PFSK-1 (cell line): ENCODE data around the gene NCAM1.

Source experiments
- FOXP2 ChIP-seq: optimal IDR thresholded peaks from 2 replicates; pipeline ENCODE3; 2011; ENCODE audit warnings: borderline replicate concordance, control low read depth, inconsistent platforms; ENCODE audit not compliant: insufficient read depth; ENCODE audit errors: extremely low read length, extremely low read depth
- POLR2AphosphoS5 ChIP-seq: IDR thresholded peaks from 2 replicates; pipeline ENCODE4 v1.6.1; 2012; ENCODE audit warnings: low read depth, mild to moderate bottlenecking, control low read depth, low read length, moderate library complexity
- REST ChIP-seq, 2 experiments: IDR thresholded peaks; 2 replicates each; pipeline versions ENCODE4 v1.6.1 to v1.8.0; 2011 to 2012; ENCODE audit warnings: low read depth in 2 of 2, low read length in 2 of 2, control low read depth in 1 of 2, inconsistent platforms in 1 of 2, mild to moderate bottlenecking in 1 of 2, moderate library complexity in 1 of 2; ENCODE audit not compliant: insufficient read depth in 1 of 2
- SIN3A ChIP-seq: IDR thresholded peaks from 2 replicates; pipeline ENCODE4 v1.6.1; 2012; ENCODE audit warnings: mild to moderate bottlenecking, low read length, moderate library complexity, borderline replicate concordance; ENCODE audit not compliant: insufficient read depth
- TAF1 ChIP-seq: IDR thresholded peaks from 2 replicates; pipeline ENCODE4 v1.6.1; 2012; ENCODE audit warnings: low read length, control low read depth, borderline replicate concordance; ENCODE audit not compliant: insufficient read depth

NCAM1 gene

GRCh38 chr11:113131036-113131775 is 170.0 kb downstream of the NCAM1 start:
- TF ChIP-seq FOXP2 (no peak), POLR2AphosphoS5 (no peak), TAF1 (no peak), REST (IDR thresholded peaks at IDR 0.05; ENCODE audit: insufficient read depth in 1 of 2, low read depth in 2 of 2, low read length in 2 of 2) (no peak), SIN3A (no peak)

GRCh38 chr11:113133071-113133470 is 171.9 kb downstream of the NCAM1 start:
- TF ChIP-seq POLR2AphosphoS5 = no peak
- no peak for TF ChIP-seq FOXP2
- TF ChIP-seq SIN3A = no peak
- TF ChIP-seq TAF1 = no peak
- no peak for TF ChIP-seq REST (IDR thresholded peaks at IDR 0.05; ENCODE audit: insufficient read depth in 1 of 2, low read depth in 2 of 2, low read length in 2 of 2)

- TF ChIP-seq FOXP2 (no peak), TAF1 (no peak), REST (IDR thresholded peaks at IDR 0.05; ENCODE audit: insufficient read depth in 1 of 2, low read depth in 2 of 2, low read length in 2 of 2) (no peak), SIN3A (no peak), POLR2AphosphoS5 (no peak)
Measured at GRCh38 chr11:113134626-113135025, 173.4 kb downstream of the NCAM1 start.

GRCh38 chr11:113137713-113138529 is 176.7 kb downstream of the NCAM1 start:
- TF ChIP-seq REST (IDR thresholded peaks at IDR 0.05; ENCODE audit: insufficient read depth in 1 of 2, low read depth in 2 of 2, low read length in 2 of 2) = no peak
- TF ChIP-seq SIN3A = no peak
- no peak for TF ChIP-seq FOXP2
- no peak for TF ChIP-seq POLR2AphosphoS5
- no peak for TF ChIP-seq TAF1
